ENCODE data around the gene ZNF451.

Gene ZNF451

GRCh38 chr6:57163956-57164355, 74.0 kb downstream of the ZNF451 start:
- DNase-seq: no peak

GRCh38 chr6:57165080-57165479, 75.1 kb downstream of the ZNF451 start:
- DNase-seq: no peak

- DNase-seq: peak; percentile 87 to 89
These were observed 82.4 kb downstream of the ZNF451 start, which contains the start of gene BAG2 for GRCh38 chr6:57172136-57173055. BAG2 (plus strand) TSS chr6:57172326; CDS start chr6:57172698, 372 bp downstream.

GRCh38 chr6:57173056-57173885, 83.3 kb downstream of the ZNF451 start:
- DNase-seq: peak; percentile 5 to 14

- no peak for DNase-seq
These were observed 84.0 kb downstream of the ZNF451 start for GRCh38 chr6:57173886-57174510.

GRCh38 chr6:57174511-57174907, 84.5 kb downstream of the ZNF451 start:
- no peak for DNase-seq

- DNase-seq: no peak
These were observed 87.7 kb downstream of the ZNF451 start for GRCh38 chr6:57177545-57178265.

- DNase-seq: no peak
These were observed 90.6 kb downstream of the ZNF451 start for GRCh38 chr6:57180596-57180995.

- DNase-seq: no peak
These were observed 92.0 kb downstream of the ZNF451 start for GRCh38 chr6:57182017-57182432.

- DNase-seq: no peak
These were observed 93.3 kb downstream of the ZNF451 start for GRCh38 chr6:57183336-57183735.

- DNase-seq: no peak
These were observed 100.2 kb downstream of the ZNF451 start for GRCh38 chr6:57190140-57190539.

GRCh38 chr6:57193177-57193576, 103.2 kb downstream of the ZNF451 start:
- no peak for DNase-seq

- DNase-seq: no peak
These were observed 105.5 kb downstream of the ZNF451 start for GRCh38 chr6:57195457-57195856.

- DNase-seq: no peak
These were observed 109.1 kb downstream of the ZNF451 start for GRCh38 chr6:57198926-57199636.

- DNase-seq: no peak
These were observed 111.7 kb downstream of the ZNF451 start for GRCh38 chr6:57201718-57202117.

- no peak for DNase-seq
These were observed 115.8 kb downstream of the ZNF451 start for GRCh38 chr6:57205550-57206328.

- no peak for DNase-seq
These were observed 117.2 kb downstream of the ZNF451 start for GRCh38 chr6:57207141-57207540.

GRCh38 chr6:57207872-57208271, 117.9 kb downstream of the ZNF451 start:
- DNase-seq: no peak

GRCh38 chr6:57209030-57209429, 119.0 kb downstream of the ZNF451 start:
- DNase-seq: no peak

- no peak for DNase-seq
These were observed 120.1 kb downstream of the ZNF451 start for GRCh38 chr6:57210060-57210459.

GRCh38 chr6:57215260-57215659, 125.3 kb downstream of the ZNF451 start:
- DNase-seq: no peak

All from activated CD4-positive, alpha-beta T cell treated with anti-CD3 and anti-CD28 coated beads for 4 hours (primary cell).